ENCODE measurements around the gene RAB11FIP4. TPM values are rescaled to one million over a fixed set of nuclear protein-coding genes. Genes with fewer than 3 reads are reported as not detected.

The RAB11FIP4 gene
- total RNA-seq, 1 experiment from 2014 or later: 2.8 TPM

DNA sequence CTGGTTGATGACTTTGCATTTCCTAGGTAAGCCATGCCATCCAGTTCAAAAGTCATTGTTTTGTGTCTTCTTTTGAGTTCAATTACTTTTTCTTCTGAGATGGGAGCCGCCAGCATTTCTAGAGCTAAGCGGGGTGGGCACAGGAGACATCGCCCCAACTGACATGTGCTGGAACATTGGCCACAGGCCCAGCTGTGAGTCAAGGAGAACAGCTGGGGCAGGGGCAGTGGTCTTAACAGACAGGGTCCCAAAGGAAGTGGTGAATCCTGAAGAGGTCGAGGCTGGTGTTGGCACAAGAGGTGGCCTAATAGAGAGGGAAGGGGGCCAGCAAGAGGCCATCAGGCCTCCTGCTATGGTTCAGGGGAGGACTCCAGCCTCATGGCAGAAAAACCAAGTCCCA lies 17.1 kb downstream of the RAB11FIP4 start:
- Mint-ChIP-seq H3K27ac (ENCODE audit: low read depth, unreplicated experiment) (no peak overlapping the region), H3K36me3 (ENCODE audit: insufficient read depth, unreplicated experiment) (no peaks in the 10 kb centered on the region), H3K27me3 (ENCODE audit: insufficient read depth, unreplicated experiment) (no peaks in the 10 kb centered on the region), H3K9me3 (ENCODE audit: unreplicated experiment) (no peaks in the 10 kb centered on the region), H3K4me1 (ENCODE audit: insufficient read depth, unreplicated experiment) (peaks cover 11% of the 10 kb centered on the region), H3K4me3 (ENCODE audit: unreplicated experiment) (no peak overlapping the region)
- intact Hi-C loops (cut with micrococcal nuclease): no loop called here
- CTCF ChIA-PET: no interaction called here
- TF ChIP-seq, protein P1, sequence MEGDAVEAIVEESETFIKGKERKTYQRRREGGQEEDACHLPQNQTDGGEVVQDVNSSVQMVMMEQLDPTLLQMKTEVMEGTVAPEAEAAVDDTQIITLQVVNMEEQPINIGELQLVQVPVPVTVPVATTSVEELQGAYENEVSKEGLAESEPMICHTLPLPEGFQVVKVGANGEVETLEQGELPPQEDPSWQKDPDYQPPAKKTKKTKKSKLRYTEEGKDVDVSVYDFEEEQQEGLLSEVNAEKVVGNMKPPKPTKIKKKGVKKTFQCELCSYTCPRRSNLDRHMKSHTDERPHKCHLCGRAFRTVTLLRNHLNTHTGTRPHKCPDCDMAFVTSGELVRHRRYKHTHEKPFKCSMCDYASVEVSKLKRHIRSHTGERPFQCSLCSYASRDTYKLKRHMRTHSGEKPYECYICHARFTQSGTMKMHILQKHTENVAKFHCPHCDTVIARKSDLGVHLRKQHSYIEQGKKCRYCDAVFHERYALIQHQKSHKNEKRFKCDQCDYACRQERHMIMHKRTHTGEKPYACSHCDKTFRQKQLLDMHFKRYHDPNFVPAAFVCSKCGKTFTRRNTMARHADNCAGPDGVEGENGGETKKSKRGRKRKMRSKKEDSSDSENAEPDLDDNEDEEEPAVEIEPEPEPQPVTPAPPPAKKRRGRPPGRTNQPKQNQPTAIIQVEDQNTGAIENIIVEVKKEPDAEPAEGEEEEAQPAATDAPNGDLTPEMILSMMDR (IDR thresholded peaks at IDR 0.05; ENCODE audit: unreplicated experiment): no peak
- POLR2A ChIA-PET: interaction anchor here (0.6 kb wide), 1 partner anchor 9 kb away, joined by 3 read pairs; no protein-coding TSS in a partner anchor
- BruUV-seq (replicated peaks): no TSS peak
- no peak for DNase-seq (ENCODE audit: unreplicated experiment)

DNA sequence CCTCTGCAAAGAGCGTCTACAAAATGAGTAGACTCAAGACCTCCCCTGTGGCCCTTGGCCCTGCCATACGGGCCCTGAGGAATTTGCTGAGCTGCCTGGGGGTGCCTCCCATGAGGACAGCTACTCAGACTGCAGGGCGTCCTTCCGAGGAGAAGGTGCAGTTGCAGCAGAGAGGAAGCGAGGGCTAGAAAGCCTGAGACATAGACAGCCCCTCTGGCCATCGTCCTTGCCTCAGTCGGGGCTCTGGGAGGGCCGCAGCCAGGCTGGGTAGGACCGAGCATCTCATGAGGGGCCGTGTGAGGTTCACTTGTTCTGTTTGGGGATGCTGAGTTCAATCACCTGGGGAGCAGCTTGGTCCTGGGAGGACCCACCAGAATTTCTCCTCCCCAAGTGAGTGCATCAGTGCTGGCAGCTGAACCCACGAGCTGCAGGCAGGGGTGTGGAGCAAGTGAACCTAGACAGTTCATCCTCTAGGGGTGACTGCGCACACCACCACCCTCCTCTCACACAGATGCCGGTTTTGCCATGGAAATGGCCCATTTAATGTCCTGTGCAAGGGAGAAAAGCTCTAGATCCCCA lies 20.3 kb downstream of the RAB11FIP4 start:
- H3K27me3 Mint-ChIP-seq (ENCODE audit: insufficient read depth, unreplicated experiment): no peaks in the 10 kb centered on the region
- POLR2A ChIA-PET: interaction anchor here (0.7 kb wide), 1 partner anchor 460 kb away, joined by 3 read pairs; no protein-coding TSS in a partner anchor
- H3K4me1 Mint-ChIP-seq (ENCODE audit: insufficient read depth, unreplicated experiment): peaks cover 11% of the 10 kb centered on the region
- no TSS peak for BruUV-seq (replicated peaks)
- H3K36me3 Mint-ChIP-seq (ENCODE audit: insufficient read depth, unreplicated experiment): no peaks in the 10 kb centered on the region
- no peak for DNase-seq (ENCODE audit: unreplicated experiment)
- H3K27ac Mint-ChIP-seq (ENCODE audit: low read depth, unreplicated experiment): no peak overlapping the region
- TF ChIP-seq, protein P1 (IDR thresholded peaks at IDR 0.05; ENCODE audit: unreplicated experiment): no peak
- no peak overlapping the region for H3K4me3 Mint-ChIP-seq (ENCODE audit: unreplicated experiment)
- CTCF ChIA-PET: interaction anchor here (0.6 to 1.4 kb wide), 5 partner anchors 25 to 431 kb away, joined by 3 to 6 read pairs (median 3); no protein-coding TSS in a partner anchor
- intact Hi-C loops (cut with micrococcal nuclease): no loop called here
- H3K9me3 Mint-ChIP-seq (ENCODE audit: unreplicated experiment): no peaks in the 10 kb centered on the region

DNA sequence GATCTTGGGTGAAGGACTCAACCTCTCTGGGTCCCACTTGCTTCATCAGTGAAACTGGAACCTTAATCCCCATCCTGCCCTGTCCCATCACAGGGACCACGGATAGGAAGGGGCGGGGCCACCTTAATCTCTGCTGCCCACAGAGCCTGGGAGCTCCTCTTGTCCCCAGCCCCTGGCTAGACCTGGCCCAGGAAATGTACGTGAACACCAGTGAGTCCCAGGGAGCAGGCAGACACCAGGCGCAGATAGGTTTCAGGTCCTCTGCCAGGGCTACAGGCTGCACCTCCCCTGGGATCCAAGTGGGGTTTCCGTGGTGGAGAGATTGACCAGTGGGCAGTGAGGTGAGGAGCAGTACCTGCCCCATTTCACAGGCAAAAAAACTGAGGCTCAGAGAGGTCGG lies 21.0 kb downstream of the RAB11FIP4 start:
- CTCF ChIA-PET: interaction anchor here (0.8 to 1.4 kb wide), 2 partner anchors 24 to 430 kb away, joined by 3 to 6 read pairs; no protein-coding TSS in a partner anchor
- POLR2A ChIA-PET: interaction anchor here (0.6 kb wide), 1 partner anchor 483 kb away, joined by 3 read pairs; no protein-coding TSS in a partner anchor
- H3K9me3 Mint-ChIP-seq (ENCODE audit: unreplicated experiment): no peaks in the 10 kb centered on the region
- H3K4me1 Mint-ChIP-seq (ENCODE audit: insufficient read depth, unreplicated experiment): peaks cover 11% of the 10 kb centered on the region
- H3K4me3 Mint-ChIP-seq (ENCODE audit: unreplicated experiment): no peak overlapping the region
- TF ChIP-seq, protein P1 (IDR thresholded peaks at IDR 0.05; ENCODE audit: unreplicated experiment): no peak
- no peaks in the 10 kb centered on the region for H3K36me3 Mint-ChIP-seq (ENCODE audit: insufficient read depth, unreplicated experiment)
- no peak overlapping the region for H3K27ac Mint-ChIP-seq (ENCODE audit: low read depth, unreplicated experiment)
- no peak for DNase-seq (ENCODE audit: unreplicated experiment)
- no TSS peak for BruUV-seq (replicated peaks)
- no peaks in the 10 kb centered on the region for H3K27me3 Mint-ChIP-seq (ENCODE audit: insufficient read depth, unreplicated experiment)
- intact Hi-C loops (cut with micrococcal nuclease): no loop called here

DNA sequence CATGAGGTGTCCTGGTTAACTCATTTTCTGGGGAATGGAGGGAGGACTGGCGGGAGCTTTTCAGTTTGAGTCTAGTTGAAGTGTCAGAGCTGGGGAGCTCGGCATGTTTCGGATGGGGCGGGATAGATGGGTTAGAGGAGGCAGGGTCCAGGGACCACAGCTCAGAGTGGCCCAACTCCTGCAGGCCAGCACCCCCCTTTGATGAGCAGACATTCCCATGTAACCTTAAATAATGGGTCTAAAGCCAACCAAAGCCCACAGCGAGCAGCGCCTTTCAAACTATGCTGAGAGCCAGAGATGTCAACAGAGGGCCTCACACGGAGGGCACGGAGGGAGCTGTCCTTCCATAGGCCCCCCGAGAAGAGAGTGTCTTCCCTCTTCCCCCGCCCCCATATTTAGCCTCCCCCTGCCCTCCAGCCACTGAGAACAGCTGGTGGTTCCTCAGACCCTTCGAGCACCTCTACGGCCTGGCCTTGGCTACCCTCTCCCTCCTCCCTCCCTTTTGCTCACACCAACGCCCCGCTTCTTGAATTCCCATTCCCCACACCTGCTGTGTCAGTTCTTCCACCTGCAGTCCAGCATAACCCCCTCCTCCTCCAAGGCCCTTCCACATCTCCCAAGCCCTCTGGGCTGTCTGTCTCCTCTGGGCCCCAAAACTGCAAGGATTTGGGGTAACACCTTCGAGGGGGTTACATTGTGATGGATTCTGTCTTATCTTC lies 21.8 kb downstream of the RAB11FIP4 start:
- no peak overlapping the region for H3K27ac Mint-ChIP-seq (ENCODE audit: low read depth, unreplicated experiment)
- H3K9me3 Mint-ChIP-seq (ENCODE audit: unreplicated experiment): no peaks in the 10 kb centered on the region
- CTCF ChIA-PET: interaction anchor here (0.6 to 1.4 kb wide), 3 partner anchors 24 to 430 kb away, joined by 3 to 6 read pairs (median 4); no protein-coding TSS in a partner anchor
- no peak overlapping the region for H3K4me3 Mint-ChIP-seq (ENCODE audit: unreplicated experiment)
- TF ChIP-seq, protein P1 (IDR thresholded peaks at IDR 0.05; ENCODE audit: unreplicated experiment): no peak
- H3K4me1 Mint-ChIP-seq (ENCODE audit: insufficient read depth, unreplicated experiment): peaks cover 11% of the 10 kb centered on the region
- POLR2A ChIA-PET: interaction anchor here (0.5 to 0.6 kb wide), 2 partner anchors 400 to 483 kb away, joined by 3 read pairs; no protein-coding TSS in a partner anchor
- no peaks in the 10 kb centered on the region for H3K36me3 Mint-ChIP-seq (ENCODE audit: insufficient read depth, unreplicated experiment)
- intact Hi-C loops (cut with micrococcal nuclease): no loop called here
- BruUV-seq (replicated peaks): no TSS peak
- no peaks in the 10 kb centered on the region for H3K27me3 Mint-ChIP-seq (ENCODE audit: insufficient read depth, unreplicated experiment)
- no peak for DNase-seq (ENCODE audit: unreplicated experiment)

Data from MCF 10A (cell line).